K562 (cell line): ENCODE results near the gene CCNB1. TPM values are rescaled to one million over a fixed set of nuclear protein-coding genes. Genes with fewer than 3 reads are reported as not detected.

Source experiments
- BCL6 ChIP-seq: fragments of 250-450 bp; sonication (Bioruptor Pico); IDR thresholded peaks from 2 replicates; pipeline ENCODE4 v1.4.0; 2020
- CEBPB ChIP-seq: fragments of 450-650 bp; IDR thresholded peaks from 2 replicates; pipeline ENCODE4 v1.6.1; 2016; ENCODE audit warnings: missing genetic modification characterization, missing compliant biosample characterization
- CUX1 ChIP-seq: fragments of 200-800 bp; sonication (Bioruptor generic); IDR thresholded peaks from 2 replicates; pipeline ENCODE4 v1.6.1; 2016; ENCODE audit warnings: missing genetic modification characterization, missing compliant biosample characterization
- ESRRB ChIP-seq: fragments of 250-450 bp; sonication (Bioruptor Pico); IDR thresholded peaks from 2 replicates; pipeline ENCODE4 v1.5.0; 2020; ENCODE audit warnings: mild to moderate bottlenecking, moderate library complexity, borderline replicate concordance
- FOS ChIP-seq: IDR thresholded peaks from 3 replicates; pipeline ENCODE4 v1.6.1; 2011; ENCODE audit not compliant: insufficient read length; ENCODE audit errors: extremely low read depth
- FOXP4 ChIP-seq: sonication (generic); formaldehyde crosslinking; IDR thresholded peaks from 2 replicates; pipeline ENCODE4 v1.8.0; 2022; ENCODE audit warnings: mild to moderate bottlenecking, missing genetic modification reagents, borderline replicate concordance
- HDGF ChIP-seq: fragments of 450-650 bp; IDR thresholded peaks from 2 replicates; pipeline ENCODE4 v1.6.1; 2016
- POU5F1 ChIP-seq: fragments of 150-350 bp; IDR thresholded peaks from 2 replicates; pipeline ENCODE4 v1.6.1; 2014; ENCODE audit warnings: borderline replicate concordance, low read length, low read depth, mild to moderate bottlenecking; ENCODE audit not compliant: partially characterized antibody
- PRMT5 ChIP-seq: sonication (generic); formaldehyde crosslinking; IDR thresholded peaks from 2 replicates; pipeline ENCODE4 v1.5.0; 2020; ENCODE audit warnings: missing genetic modification reagents
- SUPT5H ChIP-seq: fragments of 450-650 bp; IDR thresholded peaks from 2 replicates; pipeline ENCODE4 v1.6.1; 2016
- THRB ChIP-seq: fragments of 450-650 bp; formaldehyde crosslinking; conservative IDR thresholded peaks from 2 replicates; pipeline ENCODE4 v1.4.0; 2022; ENCODE audit warnings: mild to moderate bottlenecking, missing genetic modification characterization
- ZBTB5 ChIP-seq: fragments of 450-650 bp; IDR thresholded peaks from 2 replicates; pipeline ENCODE4 v1.6.1; 2017; ENCODE audit warnings: antibody characterized with exemption
- ZNF518B ChIP-seq: fragments of 250-450 bp; sonication (Bioruptor Pico); IDR thresholded peaks from 2 replicates; pipeline ENCODE4 v1.5.0; 2021; ENCODE audit warnings: mild to moderate bottlenecking, moderate library complexity
- polyA plus RNA-seq, 8 experiments: library from polyadenylated mRNA; depleted of rRNA in 4 of 8; stranded (reverse) in 5 of 8; unstranded in 3 of 8; fragments of >200 nt; fragmentation: Nextera tagmentation in 2 of 8; fragmentation: Illumina TruSeq in 1 of 8; extraction: Ambion mirVana in 2 of 8; extraction: Trizol in 1 of 8; gene quantifications; 2 replicates each; pipeline versions ENCODE4 v1.2.1 to v1.2.3, GENCODE V29; 2011 to 2014; ENCODE audit warnings: inconsistent platforms in 1 of 8, missing spikeins in 1 of 8
- total RNA-seq, 7 experiments: library from RNA; depleted of rRNA in 6 of 7; stranded (reverse); fragments of >200 nt in 6 of 7; fragmentation: Illumina TruSeq in 2 of 7; extraction: Trizol in 2 of 7; gene quantifications; 2 replicates each; pipeline versions ENCODE4 v1.2.1 to v1.2.3, GENCODE V29; 2011 to 2021; ENCODE audit warnings: low replicate concordance in 1 of 7

CCNB1 gene
- total and polyA plus RNA-seq, 9 of the 15 experiments (the other 6 are each of a cell fraction or from before 2014, with no cell fraction given), result 165 to 679 (median 271) TPM

- no peak for TF ChIP-seq ZBTB5
- peak; percentile 64 for TF ChIP-seq FOS
- peak; percentile 51 for TF ChIP-seq CEBPB (tag)
- no peak for TF ChIP-seq HDGF
- TF ChIP-seq PRMT5, result no peak
- TF ChIP-seq THRB, result no peak
- no peak for TF ChIP-seq ZNF518B
- TF ChIP-seq BCL6 (CRISPR knock-in tag), result no peak
- TF ChIP-seq SUPT5H, result no peak
- TF ChIP-seq POU5F1, result no peak
- TF ChIP-seq CUX1 (CRISPR knock-in tag), result no peak
- TF ChIP-seq FOXP4 (CRISPR knock-in tag), result no peak
- TF ChIP-seq ESRRB, result no peak
These were observed 46.7 kb downstream of the CCNB1 start (continued) for GRCh38 chr5:69213513-69214215.
